CD4-positive, alpha-beta T cell treated with Interleukin-4 for 1 hour (primary cell): Measurements from ENCODE around the gene KRTAP1-4.
"Not testable (repeated sequence)": the region's sequence is repeated elsewhere in the genome, so short reads cannot be mapped to it uniquely, and the experiment has no call there.

ENCODE experiments used
- DNase-seq, 2 donors: peaks; one replicate each; pipeline ENCODE4 v3.0.0-alpha.2; 2020 to 2022

KRTAP1-4 gene, protein sequence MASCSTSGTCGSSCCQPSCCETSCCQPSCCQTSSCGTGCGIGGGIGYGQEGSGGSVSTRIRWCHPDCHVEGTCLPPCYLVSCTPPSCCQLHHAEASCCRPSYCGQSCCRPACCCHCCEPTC

DNA sequence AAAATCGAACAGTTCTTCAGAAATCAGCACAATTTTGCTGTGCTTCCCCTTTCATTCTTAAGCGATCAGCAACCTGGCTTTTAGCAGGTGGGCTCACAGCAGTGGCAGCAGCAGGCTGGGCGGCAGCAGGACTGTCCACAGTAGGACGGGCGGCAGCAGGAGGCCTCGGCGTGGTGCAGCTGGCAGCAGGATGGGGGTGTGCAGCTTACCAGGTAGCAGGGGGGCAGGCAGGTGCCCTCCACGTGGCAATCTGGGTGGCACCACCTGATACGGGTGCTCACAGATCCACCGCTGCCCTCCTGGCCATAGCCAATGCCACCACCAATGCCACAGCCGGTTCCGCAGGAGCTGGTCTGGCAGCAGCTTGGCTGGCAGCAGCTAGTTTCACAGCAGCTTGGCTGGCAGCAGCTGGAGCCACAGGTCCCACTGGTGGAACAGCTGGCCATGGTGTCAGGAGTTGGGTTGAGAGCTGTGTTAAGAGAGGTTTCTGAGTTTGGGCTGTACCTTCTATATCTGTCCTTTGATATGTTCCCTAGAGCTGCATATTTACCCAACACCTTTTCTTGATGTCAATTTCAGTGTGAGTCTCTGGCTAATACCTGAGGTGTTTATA, at the start of gene KRTAP1-4:
Gene KRTAP1-4, minus strand, starts transcription at position 563 of the 613 bp plus-strand sequence. Its CDS starts 117 bp downstream, at position 446.
- no peak for DNase-seq

DNA sequence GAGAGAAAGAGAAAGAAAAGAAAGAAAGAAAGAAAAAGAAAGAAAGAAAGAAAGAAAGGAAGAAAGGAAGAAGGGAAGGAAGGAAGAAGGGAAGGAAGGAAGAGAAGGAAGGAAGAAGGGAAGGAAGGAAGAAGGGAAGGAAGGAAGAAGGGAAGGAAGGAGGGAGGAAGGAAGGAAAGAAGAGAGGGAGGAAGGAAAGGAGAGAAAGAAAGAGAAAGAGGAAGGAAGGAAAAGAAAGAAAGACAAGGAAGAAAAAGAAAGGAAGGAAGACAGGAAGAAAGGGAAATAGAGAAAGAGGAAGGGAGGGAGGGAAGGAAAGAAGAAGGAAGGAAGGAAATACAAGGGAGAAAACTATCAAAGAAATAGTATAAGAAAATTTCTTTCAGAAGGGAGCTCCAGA, 46.8 kb upstream of the KRTAP1-4 start:
- no peak for DNase-seq

DNA sequence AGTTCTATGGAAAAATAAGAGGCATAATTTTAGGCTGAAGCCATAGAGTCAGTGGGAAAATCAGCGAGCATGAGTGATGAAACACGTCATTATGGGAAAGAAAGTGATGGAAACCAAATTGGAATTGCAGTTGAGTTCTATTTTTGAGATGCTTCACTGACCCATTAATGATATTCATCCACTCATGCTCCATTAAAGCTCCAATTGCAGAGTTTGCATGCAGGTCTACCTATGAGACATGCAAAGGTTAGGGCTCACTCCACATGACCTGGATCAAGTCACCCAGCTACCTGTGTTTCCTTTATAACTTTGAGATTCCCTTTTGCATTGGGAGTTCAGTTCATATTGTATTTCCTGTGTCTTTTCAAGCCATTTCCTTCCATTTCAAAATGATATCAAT, 43.7 kb upstream of the KRTAP1-4 start:
- DNase-seq: no peak

DNA sequence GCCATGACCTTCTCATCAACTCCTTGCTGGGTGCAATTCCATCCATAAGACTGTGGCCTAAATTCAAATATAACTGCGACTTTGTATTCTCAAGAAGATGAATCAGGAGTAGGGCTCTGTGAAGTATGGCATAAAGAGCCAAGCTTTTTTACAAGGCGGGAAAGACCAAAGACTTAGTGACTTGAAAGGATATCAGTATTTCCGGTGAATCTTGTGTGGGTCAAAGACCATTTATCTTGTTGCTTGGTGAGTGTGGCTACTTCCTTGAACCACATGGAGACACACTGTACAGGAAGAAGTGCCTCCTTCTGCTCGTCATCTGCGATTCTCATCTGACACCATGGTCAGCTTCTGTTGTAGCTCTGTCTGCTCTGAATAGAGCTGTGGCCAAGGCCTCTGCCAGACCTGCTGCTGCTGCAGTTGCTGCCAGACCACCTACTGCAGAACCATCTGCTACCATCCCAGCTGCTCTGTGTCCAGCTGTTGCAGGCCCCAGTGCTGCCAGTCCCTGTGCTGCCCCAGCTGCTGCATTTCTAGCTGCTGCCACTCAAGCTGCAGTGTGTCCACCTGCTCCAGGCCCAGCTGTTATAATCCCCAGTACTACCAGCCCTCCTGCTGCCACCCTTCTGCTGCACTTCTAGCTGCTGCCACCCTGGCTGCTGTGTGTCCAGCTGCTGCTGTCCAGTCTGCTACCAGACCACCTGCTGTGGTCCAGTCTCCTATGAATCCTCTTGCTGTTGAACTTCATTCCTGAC, 41.8 kb upstream of the KRTAP1-4 start:
- DNase-seq: no peak

DNA sequence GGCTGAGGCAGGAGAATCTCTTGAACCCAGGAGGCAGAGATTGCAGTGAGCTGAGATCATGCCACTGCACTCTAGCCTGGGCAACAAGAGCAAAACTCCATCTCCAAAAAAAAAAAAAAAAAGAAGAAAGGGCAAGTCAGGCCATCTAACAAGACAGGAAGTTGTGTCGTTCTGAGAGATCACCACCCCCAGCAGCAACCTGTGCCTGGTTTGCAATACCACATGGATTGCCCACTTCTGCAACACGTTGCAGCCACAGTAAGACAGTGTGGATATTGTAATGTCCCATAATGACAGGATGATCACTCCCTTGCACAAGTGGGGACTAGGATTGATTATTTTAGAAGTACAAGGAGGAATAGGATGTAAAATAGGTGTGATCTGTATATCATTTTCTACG, 39.0 kb upstream of the KRTAP1-4 start:
- DNase-seq: no peak

DNA sequence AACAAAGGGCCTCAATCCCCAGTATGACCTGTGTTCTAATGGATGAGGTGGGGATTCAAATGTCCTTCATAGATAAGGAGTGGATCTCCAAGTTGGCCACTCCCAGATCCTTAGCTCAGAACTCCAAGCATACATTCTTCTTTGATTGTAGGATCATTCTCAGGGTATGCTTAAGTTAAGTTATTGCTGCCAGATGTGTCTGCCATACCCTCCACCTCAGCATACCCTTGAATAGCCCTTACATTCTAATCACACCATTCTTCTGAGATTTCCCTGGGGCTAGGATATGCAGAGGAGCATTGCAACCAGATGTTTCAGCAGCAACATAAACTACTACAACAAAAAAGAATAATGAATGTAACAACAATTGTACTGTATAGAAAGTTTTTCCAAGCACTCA, 37.3 kb upstream of the KRTAP1-4 start:
- DNase-seq: no peak

DNA sequence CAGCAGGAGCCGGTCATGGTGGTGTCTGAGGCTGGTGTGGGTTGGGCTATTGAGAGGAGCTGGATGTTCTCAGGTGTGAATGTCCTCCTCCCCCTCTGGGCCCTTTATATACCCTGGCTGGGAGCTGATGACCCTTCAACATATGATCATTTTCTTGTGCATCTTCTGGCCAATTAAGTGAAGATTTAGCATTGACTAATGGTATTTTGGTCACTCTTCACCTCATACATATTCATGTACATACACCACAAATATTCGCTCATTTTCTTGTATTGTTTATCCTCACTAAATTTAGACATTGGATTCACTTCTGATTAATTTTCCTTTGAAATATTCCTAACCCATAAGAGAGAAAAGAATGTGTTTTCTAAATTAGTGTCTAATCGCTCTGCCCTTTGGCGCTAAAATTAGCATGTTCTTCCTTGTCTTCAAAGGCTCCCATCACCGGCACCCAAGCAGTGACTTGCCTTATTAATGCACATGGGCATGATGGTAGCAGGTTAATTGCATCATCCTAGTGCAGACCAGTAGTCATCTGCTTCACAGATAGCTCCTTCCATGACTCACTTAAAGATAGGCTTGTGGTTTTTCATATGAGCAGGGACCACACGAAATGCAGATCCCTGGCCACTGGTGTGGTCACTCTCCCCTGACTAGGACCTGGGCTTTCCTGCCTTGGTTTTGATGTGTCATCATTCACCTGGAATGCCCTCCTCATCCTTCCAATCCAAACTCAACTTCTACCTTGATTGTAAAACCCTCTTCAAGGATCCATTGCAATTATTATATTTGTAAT, 36.0 kb upstream of the KRTAP1-4 start, which contains the start of gene KRTAP2-4:
Gene KRTAP2-4, minus strand, starts transcription at position 51 of the 796 bp plus-strand sequence. Its CDS starts 34 bp downstream, at position 17.
- no peak for DNase-seq

DNA sequence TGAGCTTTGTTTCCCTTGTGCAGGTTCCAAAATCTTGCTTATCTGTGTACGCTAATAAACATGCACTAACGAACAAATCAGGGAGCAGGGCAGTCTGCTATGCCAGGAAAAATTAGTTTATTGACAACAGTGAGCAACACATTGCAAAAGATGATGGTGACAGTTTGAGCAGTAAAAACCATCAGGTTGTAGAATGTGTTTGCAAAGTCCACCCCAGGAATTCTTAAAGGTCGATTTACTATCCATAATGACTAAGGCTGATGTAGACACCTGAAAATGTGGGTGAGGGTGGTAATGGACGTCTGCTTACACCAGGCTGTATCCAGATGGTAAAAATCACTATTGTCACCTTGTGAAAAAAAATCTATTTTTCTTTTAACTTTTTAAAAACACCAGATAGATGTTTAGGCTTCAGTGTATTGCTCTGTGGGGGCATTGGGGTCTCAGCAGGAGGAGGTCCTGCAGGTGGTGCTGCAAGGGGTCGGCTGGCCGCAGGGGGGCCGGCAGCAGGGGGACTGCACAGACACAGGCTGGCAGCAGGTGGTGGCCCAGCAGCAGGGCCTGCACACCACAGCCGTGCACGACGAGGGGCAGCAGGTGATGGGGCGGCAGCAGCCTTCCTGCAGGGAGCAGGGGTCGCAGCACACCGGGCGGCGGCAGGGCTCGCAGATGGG, 35.2 kb upstream of the KRTAP1-4 start:
- DNase-seq: not testable (repeated sequence)

DNA sequence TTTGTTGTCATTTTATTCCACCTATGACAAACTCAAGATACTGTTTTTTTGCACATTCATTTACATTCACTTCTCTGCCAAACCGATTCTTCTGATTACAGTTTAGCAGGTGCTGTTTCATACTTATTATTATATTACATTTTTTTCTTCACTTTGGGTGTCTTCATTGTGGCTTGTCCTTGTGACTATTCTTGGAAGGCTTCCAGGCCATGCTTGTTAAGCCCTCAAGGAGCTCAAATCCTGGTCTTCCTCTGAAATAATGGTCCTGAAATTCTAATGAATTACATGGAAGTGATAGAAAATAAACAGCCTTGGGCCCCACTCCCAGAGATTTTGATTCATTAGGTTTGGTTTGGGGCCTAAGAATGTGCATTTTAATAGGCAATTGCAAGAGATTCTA, 34.3 kb upstream of the KRTAP1-4 start:
- DNase-seq: no peak

DNA sequence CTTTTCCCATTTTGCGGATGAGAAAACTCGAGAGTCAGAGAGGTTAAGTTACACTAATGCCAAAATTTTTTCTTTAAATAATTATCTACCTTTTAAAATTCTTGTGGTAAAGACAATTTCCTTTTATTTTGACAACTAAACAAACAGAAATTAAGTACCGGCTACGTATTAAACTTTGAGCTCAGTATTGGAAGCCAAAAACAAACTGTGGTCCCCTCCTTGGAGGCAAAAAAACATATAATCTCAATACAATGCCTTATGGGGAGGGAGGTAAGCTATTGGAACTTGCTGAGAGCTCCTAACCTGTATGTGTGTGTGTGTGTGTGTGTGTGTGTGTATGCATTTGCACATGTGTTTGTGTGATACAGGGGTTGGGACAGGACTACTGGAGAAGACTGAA, 33.5 kb upstream of the KRTAP1-4 start:
- DNase-seq: no peak

DNA sequence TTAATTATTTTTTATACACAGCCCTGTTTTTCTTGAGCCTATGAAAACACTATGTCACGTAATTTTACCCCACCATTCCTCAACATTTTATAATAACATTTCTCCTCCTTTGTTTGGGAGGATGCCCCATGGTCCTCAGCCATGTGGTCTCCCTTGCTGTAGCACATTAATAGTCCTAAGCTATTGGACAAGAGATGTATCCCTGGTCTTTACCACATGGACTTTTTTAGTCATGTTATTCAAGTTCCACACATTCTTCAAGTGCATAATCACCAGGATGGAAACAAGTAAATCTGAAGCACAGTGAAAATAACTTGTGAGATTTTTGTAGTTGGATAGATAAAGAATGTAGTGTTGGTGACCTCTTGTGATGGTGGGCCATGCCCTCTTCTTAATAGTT, 32.0 kb upstream of the KRTAP1-4 start:
- DNase-seq: no peak

DNA sequence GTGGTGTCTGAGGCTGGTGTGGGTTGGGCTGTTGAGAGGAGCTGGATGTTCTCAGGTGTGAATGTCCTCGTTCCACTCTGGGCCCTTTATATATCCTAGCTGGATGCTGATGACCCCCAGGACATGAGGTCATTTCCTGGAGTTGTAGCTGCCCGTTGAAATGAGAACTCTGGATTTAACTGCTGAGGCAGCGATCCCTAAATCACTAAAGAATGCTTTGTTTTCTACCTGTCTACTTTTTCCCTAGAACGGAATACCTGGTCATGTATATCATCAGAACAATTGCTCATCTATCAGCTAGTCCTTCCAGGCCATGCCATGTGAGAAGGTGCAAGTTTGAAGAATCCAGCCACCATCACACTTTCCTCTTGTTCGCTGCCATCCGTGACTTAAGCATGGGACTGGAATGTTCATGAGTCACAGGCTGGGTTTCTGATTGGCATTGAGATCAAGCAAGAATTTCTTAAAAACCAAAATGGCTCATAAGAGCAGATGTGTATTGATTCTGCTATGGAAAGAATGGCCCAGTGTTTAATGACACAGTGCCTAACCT, 30.1 kb upstream of the KRTAP1-4 start, which contains the start of gene KRTAP2-3:
Gene KRTAP2-3, minus strand, starts transcription at position 63 of the 553 bp plus-strand sequence. CDS start 64 bp downstream, outside the sequence.
- DNase-seq: no peak

DNA sequence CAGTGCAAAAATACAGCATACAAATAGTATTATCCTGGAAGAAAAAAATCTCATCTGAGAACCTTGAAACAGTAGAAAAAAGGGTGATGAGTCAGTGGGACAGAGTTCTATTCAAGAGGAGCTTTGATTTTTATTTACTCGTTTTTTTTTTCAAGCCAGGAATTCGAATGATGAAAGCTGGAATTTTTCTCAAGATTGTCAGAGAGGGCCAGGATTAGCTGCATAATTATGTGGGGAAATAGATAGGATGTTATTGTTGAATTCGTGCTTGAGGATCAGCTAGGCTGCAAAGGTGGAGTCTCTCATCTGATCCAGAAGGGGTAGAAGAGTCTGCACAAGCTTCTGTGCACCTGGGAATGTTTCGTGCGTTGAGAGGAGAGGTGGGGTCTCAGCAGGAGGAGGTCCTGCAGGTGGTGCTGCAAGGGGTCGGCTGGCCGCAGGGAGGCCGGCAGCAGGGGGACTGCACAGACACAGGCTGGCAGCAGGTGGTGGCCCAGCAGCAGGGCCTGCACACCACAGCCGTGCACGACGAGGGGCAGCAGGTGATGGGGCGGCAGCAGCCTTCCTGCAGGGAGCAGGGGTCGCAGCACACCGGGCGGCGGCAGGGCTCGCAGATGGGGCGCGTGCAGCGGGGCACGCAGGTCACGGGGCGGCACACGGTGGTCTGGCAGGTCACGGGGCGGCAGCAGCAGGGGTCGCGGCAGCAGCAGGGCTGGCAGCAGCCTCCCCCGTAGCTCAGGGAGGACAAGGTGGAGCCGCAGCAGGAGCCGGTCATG, 29.5 kb upstream of the KRTAP1-4 start:
- DNase-seq: not testable (repeated sequence)

DNA sequence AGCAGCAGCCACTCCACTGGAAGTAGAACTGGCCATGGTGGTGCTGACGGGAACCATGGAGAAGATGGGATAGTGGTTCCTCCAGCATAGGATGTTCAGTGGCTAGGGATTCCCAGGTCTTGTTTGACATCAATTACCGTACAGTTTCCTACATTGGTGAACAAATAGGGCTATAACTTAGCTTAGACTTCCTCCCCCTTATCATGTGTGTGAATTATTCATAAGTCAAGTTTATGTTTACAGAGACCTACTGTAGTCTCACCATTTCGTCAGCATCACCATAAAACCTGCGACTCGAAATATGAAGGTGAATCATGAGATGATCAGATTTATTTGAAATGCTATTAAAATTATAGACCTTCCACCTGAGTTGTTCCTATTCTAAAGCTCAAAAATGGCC, 28.7 kb upstream of the KRTAP1-4 start:
- DNase-seq: no peak

DNA sequence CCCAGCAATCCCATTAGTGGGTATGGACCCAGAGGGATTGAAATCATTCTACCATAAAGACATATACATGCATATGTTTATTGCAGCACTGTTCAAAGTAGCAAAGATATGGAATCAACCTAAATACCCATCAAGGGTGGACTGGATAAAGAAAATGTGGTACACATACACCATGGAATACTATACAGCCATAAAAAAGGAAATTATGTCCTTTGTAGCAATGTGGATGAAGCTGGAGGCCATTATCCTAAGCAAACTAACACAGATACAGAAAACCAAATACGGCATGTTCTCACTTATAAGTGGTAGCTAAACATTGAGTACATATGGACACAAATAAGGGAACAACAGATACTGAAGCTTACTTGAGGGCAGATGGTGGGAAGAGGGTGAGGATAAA, 27.6 kb upstream of the KRTAP1-4 start:
- DNase-seq: no peak

DNA sequence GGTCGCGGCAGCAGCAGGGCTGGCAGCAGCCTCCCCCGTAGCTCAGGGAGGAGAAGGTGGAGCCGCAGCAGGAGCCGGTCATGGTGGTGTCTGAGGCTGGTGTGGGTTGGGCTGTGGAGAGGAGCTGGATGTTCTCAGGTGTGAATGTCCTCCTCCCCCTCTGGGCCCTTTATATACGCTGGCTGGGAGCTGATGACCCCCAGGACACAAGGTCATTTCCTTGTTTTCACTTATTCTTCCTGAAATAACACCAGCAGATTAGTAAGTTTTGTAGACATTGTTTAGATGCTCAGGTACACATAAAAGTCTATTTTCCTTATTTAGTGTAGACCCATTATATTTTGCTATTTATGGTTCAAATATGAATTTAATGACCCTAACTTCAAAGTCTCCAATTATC, 25.1 kb upstream of the KRTAP1-4 start, which contains the start of gene KRTAP2-2:
Gene KRTAP2-2, minus strand, starts transcription at position 101 of the 400 bp plus-strand sequence. Its CDS starts 19 bp downstream, at position 82.
- not testable (repeated sequence) for DNase-seq

DNA sequence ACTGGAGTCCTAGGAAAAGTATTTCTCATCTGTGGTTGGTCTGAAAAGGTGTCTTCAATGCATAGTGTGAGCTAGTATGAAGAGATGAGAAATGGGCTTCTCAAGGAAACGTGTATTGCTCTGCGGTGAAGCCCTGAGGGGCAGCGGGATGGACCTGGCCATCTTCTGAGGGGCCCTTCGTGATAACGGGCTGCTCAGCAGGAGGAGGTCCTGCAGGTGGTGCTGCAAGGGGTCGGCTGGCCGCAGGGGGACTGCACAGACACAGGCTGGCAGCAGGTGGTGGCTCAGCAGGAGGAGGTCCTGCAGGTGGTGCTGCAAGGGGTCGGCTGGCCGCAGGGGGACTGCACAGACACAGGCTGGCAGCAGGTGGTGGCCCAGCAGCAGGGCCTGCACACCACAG, 24.6 kb upstream of the KRTAP1-4 start:
- DNase-seq: not testable (repeated sequence)

DNA sequence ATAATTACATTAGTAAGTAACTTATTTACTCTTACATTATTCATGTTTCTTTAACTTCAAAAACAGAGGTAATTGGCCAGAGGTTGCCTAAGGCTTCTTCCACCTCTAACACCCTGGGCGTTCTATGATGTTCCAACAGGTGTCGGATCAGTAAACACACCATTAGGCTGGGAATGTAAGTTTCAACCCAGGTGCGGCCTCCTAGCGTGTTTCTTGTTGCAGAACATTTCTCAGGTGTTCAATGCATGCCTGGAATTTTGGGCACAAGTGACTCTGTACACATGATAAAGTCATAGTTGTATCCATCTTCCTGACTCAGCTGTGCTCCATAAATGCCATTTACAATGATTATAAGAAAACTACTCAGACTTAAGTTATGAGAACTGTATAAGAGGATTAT, 24.0 kb upstream of the KRTAP1-4 start:
- DNase-seq: no peak

DNA sequence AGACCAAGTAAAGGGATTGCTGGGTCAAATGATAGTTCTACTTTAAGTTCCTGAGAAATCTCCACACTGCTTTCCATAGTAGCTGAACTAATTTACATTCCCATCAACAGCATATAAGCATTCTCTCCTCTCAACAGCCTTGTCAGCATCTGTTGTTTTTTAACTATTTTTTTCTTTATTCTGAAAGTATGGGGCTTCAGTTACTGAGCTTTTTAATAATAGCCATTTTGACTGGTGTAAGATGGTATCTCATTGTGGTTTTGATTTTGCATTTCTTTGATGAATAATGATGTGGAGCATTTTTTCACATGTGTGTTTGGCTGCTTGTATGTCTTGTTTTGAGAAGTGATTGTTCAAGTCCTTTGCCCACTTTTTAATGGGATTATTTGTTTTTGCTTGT, 22.6 kb upstream of the KRTAP1-4 start:
- no peak for DNase-seq

DNA sequence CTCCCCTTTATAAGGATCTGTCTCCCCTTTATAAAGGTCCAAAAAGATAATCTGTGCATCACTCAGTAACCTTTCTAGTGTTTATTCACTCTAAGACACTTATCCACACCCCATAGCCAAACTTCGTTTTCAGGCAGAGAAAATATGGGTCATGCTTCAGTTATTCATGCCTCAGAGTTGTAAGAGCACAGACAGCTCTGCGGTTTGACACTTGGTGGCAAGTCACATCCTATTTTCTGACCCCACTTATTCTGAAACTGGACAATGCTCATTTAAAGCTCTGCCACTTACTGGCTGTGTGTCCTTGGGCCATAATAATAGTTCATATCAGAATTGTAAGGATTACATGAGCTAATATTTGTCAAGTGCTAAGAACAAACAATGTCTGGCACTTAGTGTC, 19.1 kb upstream of the KRTAP1-4 start:
- DNase-seq: no peak

DNA sequence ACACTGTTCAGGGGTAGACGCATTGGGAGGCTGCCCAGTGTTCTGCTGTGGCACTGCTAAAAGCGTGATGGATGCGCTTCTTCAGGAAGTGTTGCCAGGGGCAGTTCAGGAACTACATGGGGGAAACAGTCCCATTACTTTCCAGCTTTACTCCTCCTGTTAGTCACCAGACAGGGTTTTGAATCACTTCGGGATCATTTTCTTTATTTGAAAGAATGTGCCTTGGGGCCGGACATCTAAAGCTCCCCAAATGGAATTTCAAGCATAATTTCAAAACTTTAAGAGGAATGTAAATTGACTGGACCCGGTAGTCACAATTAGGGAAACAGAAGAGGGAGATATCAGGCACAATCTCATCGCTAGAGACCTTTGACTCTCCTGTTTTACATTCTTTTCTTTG, 18.4 kb upstream of the KRTAP1-4 start:
- DNase-seq: no peak
